HCT116 (cell line): ENCODE measurements around the gene MACC1. TPM values are rescaled to one million over a fixed set of nuclear protein-coding genes. Genes with fewer than 3 reads are reported as not detected.

ENCODE experiments used
- ATAC-seq: fragments of 200-7000 bp; cut with Tn5 transposase; 2 replicates; pipeline ENCODE4 v1.9.1; 2020; ENCODE audit warnings: mild to moderate bottlenecking, moderate library complexity
- BruUV-seq: library from RNA; stranded (reverse); fragments of 400-500 nt; replicated peaks from 2 replicates; lab custom pipeline; 2021; lab: Mats Ljungman, UMichigan
- CTCF ChIA-PET: fragments of 300-600 bp; sonication (Branson Sonifier 250); formaldehyde crosslinking; loops from one replicate; lab custom pipeline; 2021; ENCODE audit warnings: antibody characterized with exemption; lab: Charles Lee
- POLR2A ChIA-PET: fragments of 300-600, 350-600 bp; sonication (Branson Sonifier 250); formaldehyde crosslinking; loops from one replicate; lab custom pipeline; 2021; ENCODE audit warnings: antibody characterized with exemption; lab: Charles Lee
- RAD21 ChIA-PET, 2 experiments: fragments of 300-600 bp; sonication (Branson Sonifier 250); formaldehyde crosslinking; loops; one replicate each; lab custom pipeline; 2023; ENCODE audit warnings: low total read pairs in 2 of 2; ENCODE audit not compliant: uncharacterized antibody in 2 of 2, unreplicated experiment in 2 of 2, low non-redundant PET in 1 of 2; lab: Charles Lee
- DNase-seq: peaks from one replicate; pipeline ENCODE4 v3.0.0-alpha.2; 2010; ENCODE audit warnings: low read depth, low spot score
- H2AFZ ChIP-seq: fragments of 200-600 bp; shearing (Covaris generic), sonication (generic); 2 replicates; pipeline ENCODE4 v1.6.1; 2017; ENCODE audit warnings: low read depth, mixed run types, mixed read lengths, antibody characterized with exemption, low read length; ENCODE audit not compliant: poor library complexity, severe bottlenecking
- H3K27ac ChIP-seq: 2 replicates; pipeline ENCODE4 v1.5.1; 2012; ENCODE audit warnings: low read depth, low read length
- H3K27me3 ChIP-seq: fragments of 200-600 bp; sonication (generic); 2 replicates; pipeline ENCODE4 v1.6.1; 2016; ENCODE audit warnings: mixed run types, low read length, mixed read lengths; ENCODE audit not compliant: insufficient read depth
- H3K36me3 ChIP-seq, 2 experiments: fragments of 200-500 bp in 1 of 2; fragments of 200-600 bp in 1 of 2; sonication (Bioruptor generic) in 1 of 2; sonication (generic) in 1 of 2; 2 replicates each; pipeline versions ENCODE4 v1.5.1 to v1.6.1; 2014 to 2016; ENCODE audit warnings: low read length in 2 of 2, inconsistent platforms in 1 of 2, mixed read lengths in 1 of 2, mixed run types in 1 of 2; ENCODE audit not compliant: insufficient read depth in 2 of 2, control insufficient read depth in 1 of 2
- H3K4me1 ChIP-seq, 2 experiments: fragments of 200-600 bp in 1 of 2; sonication (generic) in 1 of 2; 2 replicates each; pipeline versions ENCODE4 v1.5.1 to v1.6.1; 2012 to 2017; ENCODE audit warnings: low read length in 2 of 2, inconsistent platforms in 1 of 2, mild to moderate bottlenecking in 1 of 2, mixed read lengths in 1 of 2, mixed run types in 1 of 2, moderate library complexity in 1 of 2; ENCODE audit not compliant: insufficient read depth in 2 of 2, control insufficient read depth in 1 of 2
- H3K4me2 ChIP-seq: fragments of 200-600 bp; sonication (generic); 2 replicates; pipeline ENCODE4 v1.6.1; 2017; ENCODE audit warnings: mixed run types, low read length, mixed read lengths
- H3K4me3 ChIP-seq, 2 experiments: fragments of 200-600 bp in 1 of 2; sonication (generic) in 1 of 2; replicated peaks in 1 of 2; 2 replicates each; pipeline ENCODE4 v1.5.1; 2011 to 2016; ENCODE audit warnings: low read length in 2 of 2, control low read depth in 1 of 2, low read depth in 1 of 2, mild to moderate bottlenecking in 1 of 2, mixed read lengths in 1 of 2, mixed run types in 1 of 2
- H3K79me2 ChIP-seq: fragments of 200-600 bp; sonication (generic); 2 replicates; pipeline ENCODE4 v1.6.1; 2017; ENCODE audit warnings: mild to moderate bottlenecking, mixed run types, low read length, moderate library complexity, mixed read lengths; ENCODE audit not compliant: insufficient read depth
- H3K9ac ChIP-seq: fragments of 200-600 bp; sonication (generic); 2 replicates; pipeline ENCODE4 v1.6.1; 2016; ENCODE audit warnings: low read length, mixed read lengths
- H3K9me2 ChIP-seq: fragments of 200-600 bp; sonication (generic), shearing (Covaris generic); 2 replicates; pipeline ENCODE4 v1.6.1; 2017; ENCODE audit warnings: mixed run types, mild to moderate bottlenecking, moderate library complexity; ENCODE audit not compliant: insufficient read depth
- H3K9me3 ChIP-seq, 2 experiments: fragments of 200-500 bp in 1 of 2; fragments of 200-600 bp in 1 of 2; sonication (Bioruptor generic) in 1 of 2; sonication (generic) in 1 of 2; 2 replicates each; pipeline ENCODE4 v1.6.1; 2014 to 2017; ENCODE audit warnings: low read length in 2 of 2, mixed read lengths in 2 of 2, inconsistent platforms in 1 of 2, low read depth in 1 of 2, mild to moderate bottlenecking in 1 of 2, mixed run types in 1 of 2, moderate library complexity in 1 of 2; ENCODE audit not compliant: control insufficient read depth in 1 of 2, insufficient read depth in 1 of 2
- H4K20me1 ChIP-seq: fragments of 200-600 bp; sonication (generic), shearing (Covaris generic); 2 replicates; pipeline ENCODE4 v1.6.1; 2017; ENCODE audit warnings: mixed run types, mild to moderate bottlenecking, moderate library complexity; ENCODE audit not compliant: insufficient read depth
- EZH2phosphoT487 ChIP-seq: fragments of 200-600 bp; IDR thresholded peaks from 2 replicates; pipeline ENCODE4 v1.6.1; 2018; ENCODE audit warnings: antibody characterized with exemption, borderline replicate concordance
- JUND ChIP-seq: IDR thresholded peaks from 2 replicates; pipeline ENCODE4 v1.6.1; 2012
- RAD21 ChIP-seq: IDR thresholded peaks from 2 replicates; pipeline ENCODE4 v1.6.1; 2012; ENCODE audit warnings: low read depth, mild to moderate bottlenecking
- SIN3A ChIP-seq: IDR thresholded peaks from 2 replicates; pipeline ENCODE4 v1.6.1; 2012; ENCODE audit warnings: low read depth
- TCF7L2 ChIP-seq: IDR thresholded peaks from 2 replicates; pipeline ENCODE4 v1.7.0; 2011; ENCODE audit warnings: borderline replicate concordance, inconsistent platforms; ENCODE audit not compliant: insufficient read depth, insufficient read length; ENCODE audit errors: extremely low read depth
- YY1 ChIP-seq: IDR thresholded peaks from 2 replicates; pipeline ENCODE4 v1.6.1; 2011; ENCODE audit warnings: low read length, low read depth, moderate library complexity, mild to moderate bottlenecking; ENCODE audit not compliant: insufficient replicate concordance; ENCODE audit errors: extremely low read depth
- ZBTB33 ChIP-seq: IDR thresholded peaks from 2 replicates; pipeline ENCODE4 v1.6.1; 2011; ENCODE audit warnings: mild to moderate bottlenecking, low read length, moderate library complexity; ENCODE audit not compliant: insufficient replicate concordance; ENCODE audit errors: extremely low read depth
- intact Hi-C: fragments of 100-400 bp; cut with micrococcal nuclease; formaldehyde crosslinking; loops from 2 replicates; pipeline ENCODE4 v1.10.0; 2022
- total RNA-seq: library from RNA; stranded (reverse); gene quantifications from one replicate; pipeline ENCODE4 v1.2.1, GENCODE V29; 2021; ENCODE audit not compliant: unreplicated experiment
- TF ChIP-seq, protein P1 (sequence below): IDR thresholded peaks from 2 replicates; pipeline ENCODE4 v1.6.1; 2012

Gene MACC1
- total RNA-seq, 1 experiment from 2014 or later: 9.8 TPM

- BruUV-seq: no TSS peak
- no peak overlapping the region for H3K27ac ChIP-seq
- no peaks in the 10 kb centered on the region for H3K4me1 ChIP-seq
- DNase-seq: no peak
- H3K9me2 ChIP-seq: no peaks in the 10 kb centered on the region
- ChIA-PET CTCF (no interaction called here), RAD21 (no interaction called here), POLR2A (no interaction called here)
- H3K9ac ChIP-seq: no peak overlapping the region
- H3K27me3 ChIP-seq: no peaks in the 10 kb centered on the region
- no peaks in the 10 kb centered on the region for H3K79me2 ChIP-seq
- no peak overlapping the region for H2AFZ ChIP-seq
- H3K4me2 ChIP-seq: no peak overlapping the region
- no peaks in the 10 kb centered on the region for H3K36me3 ChIP-seq
- ATAC-seq: no peak
- no peak overlapping the region for H3K4me3 ChIP-seq
- intact Hi-C loops: no loop called here
- H4K20me1 ChIP-seq: no peaks in the 10 kb centered on the region
- no peaks in the 10 kb centered on the region for H3K9me3 ChIP-seq
- no peak for TF ChIP-seq EZH2phosphoT487
Observed at GRCh38 chr7:20102982-20103381, 114.2 kb downstream of the MACC1 start.

DNA sequence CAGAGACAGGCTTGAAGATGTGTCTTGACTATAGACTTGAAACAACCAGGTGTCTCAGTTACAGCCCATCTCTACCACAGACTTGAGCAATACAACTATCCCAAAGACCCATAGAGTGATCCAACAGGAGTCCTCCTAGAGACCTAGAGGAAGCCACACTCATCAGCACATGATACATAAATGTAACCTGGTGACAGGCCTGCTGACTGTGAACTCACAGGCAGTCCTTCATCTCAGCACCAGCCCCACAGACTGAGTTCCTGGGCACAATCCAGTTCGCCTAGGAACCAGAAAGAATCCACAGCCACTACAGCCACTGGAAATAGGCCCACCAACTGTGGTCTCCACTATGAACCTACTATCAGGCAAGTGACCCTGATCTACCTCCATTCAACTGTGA lies 121.3 kb downstream of the MACC1 start:
- Histone ChIP-seq H3K27ac (no peak overlapping the region), H3K9me2 (no peaks in the 10 kb centered on the region), H4K20me1 (no peaks in the 10 kb centered on the region; the same call in 1 of the 2 replicates), H3K79me2 (no peaks in the 10 kb centered on the region), H3K27me3 (no peaks in the 10 kb centered on the region), H3K4me2 (no peak overlapping the region), H2AFZ (no peak overlapping the region), H3K4me1 (no peaks in the 10 kb centered on the region), H3K9me3 (no peaks in the 10 kb centered on the region), H3K36me3 (no peaks in the 10 kb centered on the region), H3K9ac (no peak overlapping the region), H3K4me3 (no peak overlapping the region)
- POLR2A ChIA-PET: no interaction called here
- CTCF ChIA-PET: no interaction called here
- ATAC-seq (no peak), DNase-seq (no peak)
- intact Hi-C loops: no loop called here
- BruUV-seq: no TSS peak
- no peak for TF ChIP-seq RAD21
- TF ChIP-seq JUND: no peak
- TF ChIP-seq, protein P1, sequence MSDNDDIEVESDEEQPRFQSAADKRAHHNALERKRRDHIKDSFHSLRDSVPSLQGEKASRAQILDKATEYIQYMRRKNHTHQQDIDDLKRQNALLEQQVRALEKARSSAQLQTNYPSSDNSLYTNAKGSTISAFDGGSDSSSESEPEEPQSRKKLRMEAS: no peak
- TF ChIP-seq SIN3A: no peak
- no peak for TF ChIP-seq ZBTB33
- no peak for TF ChIP-seq TCF7L2
- TF ChIP-seq YY1: no peak
- RAD21 ChIA-PET: no interaction called here
